Transverse colon (tissue), 4 donors: ENCODE data around the gene HPN. TPM values are rescaled to one million over a fixed set of nuclear protein-coding genes. Genes with fewer than 3 reads are reported as not detected.
"Not testable (repeated sequence)": the region's sequence is repeated elsewhere in the genome, so short reads cannot be mapped to it uniquely, and the experiment has no call there.

Source experiments
- DNase-seq: peaks from one replicate; pipeline ENCODE4 v3.0.0-alpha.2; 2019
- H3K27ac ChIP-seq, 4 donors: fragments of 200-600 bp; sonication (generic); 2 replicates each; pipeline ENCODE4 v1.5.1; 2016 to 2018; ENCODE audit warnings: inconsistent platforms in 4 of 4
- H3K27me3 ChIP-seq: fragments of 200-600 bp; sonication (generic); 2 replicates; pipeline ENCODE4 v1.5.1; 2017; ENCODE audit warnings: inconsistent platforms
- H3K36me3 ChIP-seq, 4 donors: fragments of 200-600 bp; sonication (generic); 2 replicates each; pipeline ENCODE4 v1.5.1; 2017 to 2019; ENCODE audit warnings: inconsistent platforms in 4 of 4
- H3K4me1 ChIP-seq, 4 donors: fragments of 200-600 bp; sonication (generic); 2 replicates each; pipeline ENCODE4 v1.5.1; 2017 to 2020; ENCODE audit warnings: inconsistent platforms in 4 of 4
- H3K4me3 ChIP-seq, 4 donors: fragments of 200-600 bp; sonication (generic); 1 replicate in 1 of 4; 2 replicates in 3 of 4; pipeline versions ENCODE4 v1.5.1 to v1.6.1; 2017 to 2019; ENCODE audit warnings: inconsistent platforms in 4 of 4
- H3K9me3 ChIP-seq, 2 donors: fragments of 200-600 bp; sonication (generic); 2 replicates each; pipeline ENCODE4 v1.5.1; 2017 to 2019; ENCODE audit warnings: inconsistent platforms in 2 of 2
- EP300 ChIP-seq: sonication (generic); formaldehyde crosslinking; IDR thresholded peaks from one replicate; pipeline ENCODE4 v1.6.1; 2017; ENCODE audit warnings: antibody characterized with exemption, low read depth
- POLR2A ChIP-seq: fragments of 450-650 bp; IDR thresholded peaks from one replicate; pipeline ENCODE4 v1.6.1; 2016; ENCODE audit warnings: antibody characterized with exemption, mild to moderate bottlenecking, moderate library complexity
- POLR2AphosphoS5 ChIP-seq, 3 donors: sonication (generic); formaldehyde crosslinking; IDR thresholded peaks; one replicate each; pipeline ENCODE4 v1.6.1; 2016; ENCODE audit warnings: antibody characterized with exemption in 3 of 3
- WGBS, 2 donors: methylation state at CpG; one replicate each; pipeline ENCODE4 v1.1.5; 2018; ENCODE audit warnings: low coverage in 1 of 2; 5-methylcytosine and 5-hydroxymethylcytosine counted together
- in situ Hi-C, 4 donors: fragments of 200-750 bp; cut with MboI; loops; one replicate each; pipeline versions ENCODE4 v1.15.0 to v1.15.1; 2017; ENCODE audit warnings: low sequenced_read_pairs in 3 of 4, low pct_ligation_motif_present in 1 of 4, low pct_unique_long_range_greater_than_20kb in 1 of 4
- intact Hi-C: fragments of 100-400 bp; cut with DNase I; formaldehyde crosslinking; loops from one replicate; pipeline ENCODE4 v1.15.1; 2023; ENCODE audit warnings: low total_unique reads
- total RNA-seq, 4 donors: library from RNA; depleted of rRNA; stranded (reverse); fragments of >200 nt; gene quantifications; one replicate each; pipeline ENCODE4 v1.1.0, GENCODE V29; 2016
- TF ChIP-seq, protein P1 (sequence below), 5 experiments: fragments of 200-600 bp in 3 of 5; fragments of 450-650 bp in 2 of 5; sonication (generic) in 3 of 5; IDR thresholded peaks; 1 replicate in 2 of 5; 2 replicates in 3 of 5; pipeline ENCODE4 v1.5.1; 2016 to 2017; ENCODE audit warnings: antibody characterized with exemption in 5 of 5, inconsistent platforms in 3 of 5, mild to moderate bottlenecking in 2 of 5, moderate library complexity in 1 of 5

HPN gene
- total RNA-seq, 4 donors from 2014 or later, result 0.32 to 0.68 TPM; not detected in 2

DNA sequence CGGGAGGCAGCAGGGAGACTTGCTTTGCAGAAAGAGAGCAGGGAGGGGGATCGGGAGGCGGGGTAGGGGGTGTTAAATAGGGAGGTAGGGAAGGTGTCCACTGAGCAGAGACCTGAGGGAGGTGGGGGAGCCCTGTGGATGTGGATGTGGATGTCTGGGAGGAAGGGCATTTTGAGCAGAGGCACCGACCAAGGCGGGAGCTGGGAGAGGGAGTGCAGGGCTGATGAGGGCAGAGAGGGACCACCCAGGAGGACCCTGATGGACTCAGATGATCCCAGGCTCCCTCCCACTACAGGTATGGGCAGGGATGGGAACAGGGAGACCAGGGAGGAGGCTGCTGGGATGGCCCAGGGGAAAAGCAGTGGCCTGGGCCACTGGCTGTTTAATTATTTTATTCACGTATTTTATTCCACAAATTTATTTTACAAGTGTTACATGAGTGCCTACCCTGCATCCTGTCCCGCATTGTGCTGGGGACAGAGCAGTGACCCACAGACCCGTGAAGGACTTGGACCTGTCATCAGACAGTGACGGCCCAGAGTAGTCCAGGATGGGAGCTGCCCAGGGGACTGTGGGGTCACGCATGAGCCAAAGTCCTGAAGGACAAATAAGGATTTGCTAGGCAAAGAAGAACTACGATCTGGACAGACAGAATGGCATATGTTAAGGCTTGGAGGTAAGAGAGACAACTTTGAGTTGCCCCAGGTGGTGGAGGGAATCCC, 36.1 kb upstream of the HPN start:
- intact Hi-C loops, result no loop called here
- in situ Hi-C loops, result no loop called here
- Histone ChIP-seq H3K27me3 (no peaks in the 10 kb centered on the region), H3K9me3 (no peaks in the 10 kb centered on the region), H3K27ac (peak overlapping the region; percentile 51 to 95 (median 70)), H3K36me3 (no peaks in the 10 kb centered on the region), H3K4me1 (peaks cover 6 to 65% (median 51%) of the 10 kb centered on the region in 4 donors), H3K4me3 (no peak overlapping the region)
- TF ChIP-seq POLR2A (no peak), EP300 (no peak), POLR2AphosphoS5 (IDR thresholded peaks at IDR 0.05) (no peak)
- TF ChIP-seq, protein P1, sequence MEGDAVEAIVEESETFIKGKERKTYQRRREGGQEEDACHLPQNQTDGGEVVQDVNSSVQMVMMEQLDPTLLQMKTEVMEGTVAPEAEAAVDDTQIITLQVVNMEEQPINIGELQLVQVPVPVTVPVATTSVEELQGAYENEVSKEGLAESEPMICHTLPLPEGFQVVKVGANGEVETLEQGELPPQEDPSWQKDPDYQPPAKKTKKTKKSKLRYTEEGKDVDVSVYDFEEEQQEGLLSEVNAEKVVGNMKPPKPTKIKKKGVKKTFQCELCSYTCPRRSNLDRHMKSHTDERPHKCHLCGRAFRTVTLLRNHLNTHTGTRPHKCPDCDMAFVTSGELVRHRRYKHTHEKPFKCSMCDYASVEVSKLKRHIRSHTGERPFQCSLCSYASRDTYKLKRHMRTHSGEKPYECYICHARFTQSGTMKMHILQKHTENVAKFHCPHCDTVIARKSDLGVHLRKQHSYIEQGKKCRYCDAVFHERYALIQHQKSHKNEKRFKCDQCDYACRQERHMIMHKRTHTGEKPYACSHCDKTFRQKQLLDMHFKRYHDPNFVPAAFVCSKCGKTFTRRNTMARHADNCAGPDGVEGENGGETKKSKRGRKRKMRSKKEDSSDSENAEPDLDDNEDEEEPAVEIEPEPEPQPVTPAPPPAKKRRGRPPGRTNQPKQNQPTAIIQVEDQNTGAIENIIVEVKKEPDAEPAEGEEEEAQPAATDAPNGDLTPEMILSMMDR (IDR thresholded peaks at IDR 0.05), result no peak
- DNase-seq, result no peak
- 67 to 82% methylated on average over 6 to 11 of the region's 11 CpGs for WGBS, 2 donors

DNA sequence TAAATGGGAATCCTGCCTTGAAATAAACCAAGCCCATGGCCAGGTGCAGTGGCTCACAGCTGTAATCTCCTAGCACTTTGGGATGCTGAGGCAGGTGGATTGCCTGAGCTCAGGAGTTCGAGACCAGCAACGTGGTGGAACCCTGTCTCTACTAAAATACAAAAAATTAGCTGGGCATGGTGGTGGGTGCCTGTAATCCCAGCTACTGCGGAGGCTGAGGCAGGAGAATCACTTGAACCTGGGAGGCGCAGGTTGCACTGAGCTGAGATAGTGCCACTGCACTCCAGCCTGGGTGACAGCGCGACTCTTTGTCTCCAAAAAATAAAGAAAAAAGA, 35.5 kb upstream of the HPN start:
- intact Hi-C loops, H3K36me3 ChIP-seq, H3K9me3 ChIP-seq, in situ Hi-C loops, H3K4me3 ChIP-seq, H3K27me3 ChIP-seq, DNase-seq: not testable (repeated sequence)
- 42 to 73% methylated on average over 3 to 6 of the region's 6 CpGs for WGBS, 2 donors
- H3K27ac ChIP-seq, result peak overlapping the region; percentile 51 to 95 (median 70)
- H3K4me1 ChIP-seq, result peaks cover 6 to 63% (median 49%) of the 10 kb centered on the region in 4 donors

DNA sequence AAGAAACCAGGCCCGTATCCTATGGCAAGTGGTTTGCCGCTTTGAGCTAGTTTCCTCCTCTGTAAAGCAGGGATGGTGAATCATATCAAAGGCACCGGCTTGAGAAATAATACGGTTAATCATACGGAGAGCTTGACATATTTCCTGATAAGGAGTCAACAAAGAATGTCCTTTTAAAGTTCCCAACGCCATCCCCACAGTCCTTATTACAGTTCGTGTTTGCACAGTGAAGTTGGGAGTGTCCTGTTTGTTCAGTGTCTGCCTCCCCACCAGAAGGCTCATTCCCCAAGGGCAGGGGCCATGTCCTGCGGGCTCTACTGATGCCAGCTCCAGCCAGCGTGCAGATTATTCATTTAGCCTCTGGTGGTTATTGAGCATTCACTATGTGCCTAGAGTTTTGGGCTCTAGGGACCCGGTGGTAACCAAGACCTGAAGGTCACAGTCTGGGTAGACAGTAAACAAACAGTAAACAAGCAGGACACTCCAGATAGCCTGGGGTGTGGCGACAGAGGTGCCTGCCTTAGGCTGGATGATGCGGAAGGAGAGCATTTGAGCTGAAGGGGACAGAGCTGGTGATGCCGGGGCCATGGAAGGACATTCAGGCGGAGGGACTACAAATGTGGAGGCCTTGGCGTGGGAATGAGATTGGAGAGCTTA, 35.1 kb upstream of the HPN start:
- 40 to 55% methylated on average over 2 to 15 of the region's 15 CpGs for WGBS, 2 donors
- DNase-seq, result peak; percentile 71
- Histone ChIP-seq H3K9me3 (no peaks in the 10 kb centered on the region), H3K4me3 (no peak overlapping the region), H3K27me3 (no peaks in the 10 kb centered on the region), H3K36me3 (no peaks in the 10 kb centered on the region), H3K4me1 (peaks cover 6 to 59% (median 47%) of the 10 kb centered on the region in 4 donors), H3K27ac (peak overlapping the region; percentile 55 to 95 (median 70))
- intact Hi-C loops (no loop called here), in situ Hi-C loops (no loop called here)
- TF ChIP-seq, protein P1 (IDR thresholded peaks at IDR 0.05), result no peak
- peak; percentile 26 for TF ChIP-seq EP300
- peak in 2 of 3 donors; percentile 55 to 56 for TF ChIP-seq POLR2AphosphoS5 (IDR thresholded peaks at IDR 0.05)
- peak; percentile 28 for TF ChIP-seq POLR2A

DNA sequence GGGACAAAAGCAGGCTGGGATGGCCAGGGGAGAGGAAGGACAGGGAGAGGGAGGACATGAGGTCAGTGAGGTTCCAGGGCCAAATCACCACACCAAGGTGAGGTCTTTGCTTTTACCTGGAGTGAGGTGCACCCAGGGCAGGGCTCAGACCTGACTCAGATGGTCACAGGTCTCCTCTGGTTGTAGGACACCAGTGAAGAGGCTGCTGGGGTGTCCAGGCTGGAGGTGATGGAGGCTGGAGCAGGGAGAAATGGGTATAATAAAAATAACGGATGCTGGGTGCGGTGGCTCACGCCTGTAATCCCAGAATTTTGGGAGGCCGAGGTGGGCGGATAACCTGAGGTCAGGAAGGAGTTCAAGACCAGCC, 34.5 kb upstream of the HPN start:
- H3K9me3 ChIP-seq, result no peaks in the 10 kb centered on the region
- DNase-seq, result no peak
- H3K27me3 ChIP-seq, result no peaks in the 10 kb centered on the region
- H3K4me1 ChIP-seq, result peaks cover 3 to 54% (median 45%) of the 10 kb centered on the region in 4 donors
- in situ Hi-C loops (no loop called here), intact Hi-C loops (no loop called here)
- no peak for TF ChIP-seq POLR2A
- TF ChIP-seq EP300, result no peak
- no peak for TF ChIP-seq POLR2AphosphoS5 (IDR thresholded peaks at IDR 0.05)
- TF ChIP-seq, protein P1 (IDR thresholded peaks at IDR 0.05), result no peak
- no peak overlapping the region for H3K4me3 ChIP-seq
- H3K27ac ChIP-seq, result peak overlapping the region; percentile 52 to 95 (median 62)
- 60 to 70% methylated on average over 1 to 5 of the region's 5 CpGs for WGBS, 2 donors
- no peaks in the 10 kb centered on the region for H3K36me3 ChIP-seq

DNA sequence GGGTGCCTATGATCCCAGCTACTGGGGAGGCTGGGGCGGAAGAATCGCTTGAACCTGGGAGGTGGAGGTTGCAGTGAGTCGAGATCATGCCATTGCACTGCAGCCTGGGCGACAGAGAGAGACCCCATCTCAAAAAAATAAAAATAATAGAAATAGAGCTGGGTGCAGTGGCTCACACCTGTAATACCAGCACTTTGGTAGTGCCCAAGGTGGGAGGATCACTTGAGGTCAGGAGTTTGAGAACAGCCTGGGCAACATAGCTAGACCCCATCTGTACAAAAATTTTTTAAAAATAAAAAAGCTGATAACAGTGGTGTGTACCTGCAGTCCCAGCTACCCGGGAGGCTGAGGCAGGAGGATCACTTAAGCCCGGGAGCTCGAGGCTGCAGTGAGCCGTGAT, 34.1 kb upstream of the HPN start:
- H3K4me1 ChIP-seq, result peaks cover 3 to 52% (median 43%) of the 10 kb centered on the region in 4 donors
- in situ Hi-C loops, H3K9me3 ChIP-seq, DNase-seq, H3K36me3 ChIP-seq, H3K4me3 ChIP-seq, intact Hi-C loops, H3K27me3 ChIP-seq: not testable (repeated sequence)
- peak overlapping the region in 2 of 4 donors; percentile 52 to 95 for H3K27ac ChIP-seq
- 95% methylated on average over 5 to 8 of the region's 8 CpGs for WGBS, 2 donors
